GM19193 (cell line): ENCODE measurements around the gene WDR62.

Source experiments
- POLR2A ChIP-seq: IDR thresholded peaks from 4 replicates; pipeline ENCODE4 v1.6.1; 2011; ENCODE audit not compliant: insufficient read depth, insufficient read length; ENCODE audit errors: extremely low read depth

The WDR62 gene

GRCh38 chr19:36139120-36139472, 84.4 kb downstream of the WDR62 start:
- TF ChIP-seq POLR2A, result no peak

GRCh38 chr19:36139473-36140303, 85.0 kb downstream of the WDR62 start, which contains the start of gene CAPNS1:
Gene CAPNS1, plus strand, starts transcription at chr19:36140066. Its CDS starts 946 bp downstream, at chr19:36141012.
- peak; percentile 80 for TF ChIP-seq POLR2A

- peak; percentile 46 for TF ChIP-seq POLR2A
These were observed 85.8 kb downstream of the WDR62 start for GRCh38 chr19:36140304-36141038.

- TF ChIP-seq POLR2A, result no peak
These were observed 86.6 kb downstream of the WDR62 start for GRCh38 chr19:36141039-36141927.

GRCh38 chr19:36142046-36142445, 87.3 kb downstream of the WDR62 start:
- TF ChIP-seq POLR2A, result no peak

GRCh38 chr19:36142496-36142895, 87.8 kb downstream of the WDR62 start:
- TF ChIP-seq POLR2A, result no peak

GRCh38 chr19:36144624-36145023, 89.9 kb downstream of the WDR62 start:
- TF ChIP-seq POLR2A, result no peak

GRCh38 chr19:36149673-36150406, 95.1 kb downstream of the WDR62 start:
- TF ChIP-seq POLR2A, result no peak

- TF ChIP-seq POLR2A, result no peak
These were observed 95.9 kb downstream of the WDR62 start for GRCh38 chr19:36150586-36150985.

GRCh38 chr19:36151144-36152018, 96.7 kb downstream of the WDR62 start:
- peak; percentile 11 for TF ChIP-seq POLR2A

- no peak for TF ChIP-seq POLR2A
These were observed 97.3 kb downstream of the WDR62 start for GRCh38 chr19:36152019-36152351.

- TF ChIP-seq POLR2A, result no peak
These were observed 97.8 kb downstream of the WDR62 start, which contains the start of gene COX7A1 for GRCh38 chr19:36152352-36153091. Gene COX7A1, minus strand, starts transcription at chr19:36152447. Its CDS starts 40 bp downstream, at chr19:36152407.

GRCh38 chr19:36153126-36153525, 98.4 kb downstream of the WDR62 start:
- TF ChIP-seq POLR2A, result no peak
